HepG2 (cell line): ENCODE measurements around the gene ZNF343. TPM values are rescaled to one million over a fixed set of nuclear protein-coding genes. Genes with fewer than 3 reads are reported as not detected.
A peak's percentile ranks its signal among the peaks of the same experiment; 100 is the strongest.

Experiments
- ATF7-NPFF ChIP-seq: sonication (generic); formaldehyde crosslinking; IDR thresholded peaks from 2 replicates; pipeline ENCODE4 v1.8.1; 2023; ENCODE audit warnings: mild to moderate bottlenecking, low read depth, missing genetic modification reagents, moderate library complexity
- FOXO1 ChIP-seq: sonication (generic); formaldehyde crosslinking; IDR thresholded peaks from 2 replicates; pipeline ENCODE4 v1.4.0; 2020; ENCODE audit warnings: missing genetic modification reagents
- MIER2 ChIP-seq: IDR thresholded peaks from 2 replicates; pipeline ENCODE4 v1.6.1; 2016; ENCODE audit warnings: missing biosample characterization, missing genetic modification reagents
- MIXL1 ChIP-seq: IDR thresholded peaks from 2 replicates; pipeline ENCODE4 v1.6.1; 2016
- NCOR1 ChIP-seq: fragments of 200-600 bp; sonication (generic); IDR thresholded peaks from 2 replicates; pipeline ENCODE4 v1.7.0; 2017; ENCODE audit warnings: antibody characterized with exemption, low read length, borderline replicate concordance
- SOX5 ChIP-seq: IDR thresholded peaks from 2 replicates; pipeline ENCODE4 v1.6.1; 2016; ENCODE audit warnings: borderline replicate concordance
- SP2 ChIP-seq: sonication (generic); formaldehyde crosslinking; IDR thresholded peaks from 2 replicates; pipeline ENCODE4 v1.5.1; 2020; ENCODE audit warnings: mild to moderate bottlenecking, missing genetic modification reagents
- TFAP4 ChIP-seq: sonication (generic); IDR thresholded peaks from 2 replicates; pipeline ENCODE4 v1.6.1; 2016; ENCODE audit warnings: low read depth, borderline replicate concordance
- ZBTB2 ChIP-seq: sonication (generic); formaldehyde crosslinking; IDR thresholded peaks from 2 replicates; pipeline ENCODE4 v1.8.0; 2022; ENCODE audit warnings: low read depth, missing genetic modification reagents
- ZBTB7B ChIP-seq: sonication (generic); formaldehyde crosslinking; IDR thresholded peaks from 2 replicates; pipeline ENCODE4 v1.4.0; 2020; ENCODE audit warnings: missing genetic modification reagents
- ZNF484 ChIP-seq: sonication (generic); formaldehyde crosslinking; IDR thresholded peaks from 2 replicates; pipeline ENCODE4 v1.5.1; 2020; ENCODE audit warnings: mild to moderate bottlenecking, low read depth, missing genetic modification reagents, borderline replicate concordance
- ZNF556 ChIP-seq: sonication (generic); formaldehyde crosslinking; IDR thresholded peaks from 2 replicates; pipeline ENCODE4 v1.4.0; 2020; ENCODE audit warnings: mild to moderate bottlenecking, missing genetic modification reagents, borderline replicate concordance
- ZXDC ChIP-seq: sonication (generic); formaldehyde crosslinking; IDR thresholded peaks from 2 replicates; pipeline ENCODE4 v1.5.0; 2020; ENCODE audit warnings: mild to moderate bottlenecking, missing genetic modification reagents
- polyA plus RNA-seq, 8 experiments: library from polyadenylated mRNA; depleted of rRNA in 3 of 8; stranded (reverse) in 7 of 8; unstranded in 1 of 8; fragments of >200 nt; fragmentation: Illumina TruSeq in 4 of 8; extraction: Trizol in 4 of 8; gene quantifications; 2 replicates each; pipeline versions ENCODE4 v1.2.1 to v1.2.3, GENCODE V29; 2011 to 2016; ENCODE audit warnings: low read depth in 4 of 8, missing spikeins in 1 of 8, mixed read lengths in 1 of 8; ENCODE audit not compliant: insufficient read depth in 1 of 8
- total RNA-seq, 5 experiments: library from RNA; depleted of rRNA; stranded (reverse); fragments of >200 nt; fragmentation: Illumina TruSeq; extraction: Trizol; gene quantifications; 2 replicates each; pipeline ENCODE4 v1.2.3, GENCODE V29; 2016; ENCODE audit warnings: low read depth in 1 of 5
- TF ChIP-seq, protein P1 (sequence below): sonication (generic); formaldehyde crosslinking; IDR thresholded peaks from 2 replicates; pipeline ENCODE4 v1.4.0; 2020; ENCODE audit warnings: missing genetic modification reagents, borderline replicate concordance
- TF ChIP-seq, protein P2 (sequence below), 2 experiments: fragments of 450-650 bp in 1 of 2; sonication (generic) in 1 of 2; formaldehyde crosslinking; IDR thresholded peaks; 2 replicates each; pipeline versions ENCODE4 v1.5.0 to v1.8.0; 2020 to 2022; ENCODE audit warnings: mild to moderate bottlenecking in 1 of 2, missing genetic modification reagents in 1 of 2

ZNF343 gene
- total and polyA plus RNA-seq, 2 of the 13 experiments (the other 11 are each of a cell fraction or from before 2014, with no cell fraction given) = 16.4 to 22.1 TPM

DNA sequence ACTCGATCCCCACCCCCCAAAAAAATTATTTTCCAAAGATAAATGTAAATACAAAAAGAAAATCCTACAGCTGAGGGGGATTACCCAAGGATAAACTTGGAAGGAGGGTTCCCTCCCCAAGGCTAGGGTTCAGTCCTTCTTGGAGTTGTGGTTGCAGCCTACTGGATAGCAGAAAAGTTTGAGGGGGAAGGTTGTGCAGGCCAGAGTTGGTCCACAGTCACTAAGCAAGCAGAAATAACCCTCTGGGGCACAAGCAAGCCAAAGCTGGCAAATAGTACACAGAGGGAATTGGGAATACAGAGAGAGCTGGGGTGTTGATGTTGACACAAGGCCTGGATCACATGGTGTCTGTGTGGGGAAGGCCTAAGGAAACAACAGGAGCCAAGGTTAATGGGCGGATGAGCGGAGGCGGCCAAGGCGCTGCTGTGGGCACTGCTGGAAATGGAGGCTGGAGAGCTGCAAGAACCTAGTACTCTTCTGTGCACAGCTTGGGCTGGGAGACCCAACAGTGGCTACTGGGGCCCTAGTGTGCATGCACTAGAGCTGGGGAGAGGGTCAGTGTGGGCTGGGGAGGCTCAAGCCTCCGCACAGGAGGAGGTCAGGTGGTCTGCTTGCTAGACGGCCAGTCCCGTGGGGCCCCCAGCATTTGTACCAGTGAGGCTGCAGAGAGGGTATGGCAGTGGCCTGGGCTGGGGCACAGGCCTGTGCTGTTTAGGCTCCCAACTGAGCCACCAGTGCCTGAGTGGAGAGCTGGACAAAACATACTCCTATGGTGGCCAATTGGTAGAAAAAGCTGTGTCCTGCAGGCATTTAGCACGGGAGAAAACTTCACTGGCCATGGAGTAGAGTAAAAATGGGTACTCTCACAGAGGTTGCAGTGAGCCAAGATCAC lies 32.6 kb downstream of the ZNF343 start (continued):
- peak; percentile 77; the same call in 1 of the 2 replicates for TF ChIP-seq TFAP4
- peak; percentile 99 for TF ChIP-seq FOXO1 (CRISPR knock-in tag)
- TF ChIP-seq, protein P1, sequence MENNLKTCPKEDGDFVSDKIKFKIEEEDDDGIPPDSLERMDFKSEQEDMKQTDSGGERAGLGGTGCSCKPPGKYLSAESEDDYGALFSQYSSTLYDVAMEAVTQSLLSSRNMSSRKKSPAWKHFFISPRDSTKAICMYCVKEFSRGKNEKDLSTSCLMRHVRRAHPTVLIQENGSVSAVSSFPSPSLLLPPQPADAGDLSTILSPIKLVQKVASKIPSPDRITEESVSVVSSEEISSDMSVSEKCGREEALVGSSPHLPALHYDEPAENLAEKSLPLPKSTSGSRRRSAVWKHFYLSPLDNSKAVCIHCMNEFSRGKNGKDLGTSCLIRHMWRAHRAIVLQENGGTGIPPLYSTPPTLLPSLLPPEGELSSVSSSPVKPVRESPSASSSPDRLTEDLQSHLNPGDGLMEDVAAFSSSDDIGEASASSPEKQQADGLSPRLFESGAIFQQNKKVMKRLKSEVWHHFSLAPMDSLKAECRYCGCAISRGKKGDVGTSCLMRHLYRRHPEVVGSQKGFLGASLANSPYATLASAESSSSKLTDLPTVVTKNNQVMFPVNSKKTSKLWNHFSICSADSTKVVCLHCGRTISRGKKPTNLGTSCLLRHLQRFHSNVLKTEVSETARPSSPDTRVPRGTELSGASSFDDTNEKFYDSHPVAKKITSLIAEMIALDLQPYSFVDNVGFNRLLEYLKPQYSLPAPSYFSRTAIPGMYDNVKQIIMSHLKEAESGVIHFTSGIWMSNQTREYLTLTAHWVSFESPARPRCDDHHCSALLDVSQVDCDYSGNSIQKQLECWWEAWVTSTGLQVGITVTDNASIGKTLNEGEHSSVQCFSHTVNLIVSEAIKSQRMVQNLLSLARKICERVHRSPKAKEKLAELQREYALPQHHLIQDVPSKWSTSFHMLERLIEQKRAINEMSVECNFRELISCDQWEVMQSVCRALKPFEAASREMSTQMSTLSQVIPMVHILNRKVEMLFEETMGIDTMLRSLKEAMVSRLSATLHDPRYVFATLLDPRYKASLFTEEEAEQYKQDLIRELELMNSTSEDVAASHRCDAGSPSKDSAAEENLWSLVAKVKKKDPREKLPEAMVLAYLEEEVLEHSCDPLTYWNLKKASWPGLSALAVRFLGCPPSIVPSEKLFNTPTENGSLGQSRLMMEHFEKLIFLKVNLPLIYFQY = peak; percentile 26; the same call in 1 of the 2 replicates
- TF ChIP-seq ZNF556 (CRISPR knock-in tag) = peak; percentile 71; the same call in 1 of the 2 replicates
- no peak for TF ChIP-seq ZNF484
- no peak for TF ChIP-seq ZBTB2 (CRISPR knock-in tag)
- TF ChIP-seq MIXL1 (CRISPR knock-in tag) = peak; percentile 92
- peak; percentile 33; the same call in 1 of the 2 replicates for TF ChIP-seq MIER2
- no peak for TF ChIP-seq SP2
- TF ChIP-seq, protein P2, sequence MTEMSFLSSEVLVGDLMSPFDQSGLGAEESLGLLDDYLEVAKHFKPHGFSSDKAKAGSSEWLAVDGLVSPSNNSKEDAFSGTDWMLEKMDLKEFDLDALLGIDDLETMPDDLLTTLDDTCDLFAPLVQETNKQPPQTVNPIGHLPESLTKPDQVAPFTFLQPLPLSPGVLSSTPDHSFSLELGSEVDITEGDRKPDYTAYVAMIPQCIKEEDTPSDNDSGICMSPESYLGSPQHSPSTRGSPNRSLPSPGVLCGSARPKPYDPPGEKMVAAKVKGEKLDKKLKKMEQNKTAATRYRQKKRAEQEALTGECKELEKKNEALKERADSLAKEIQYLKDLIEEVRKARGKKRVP (CRISPR knock-in tag; IDR thresholded peaks at IDR 0.05) = peak in 1 of 2 experiments; percentile 62; a peak in 2 of 4 replicates
- TF ChIP-seq SOX5 (CRISPR knock-in tag) = peak; percentile 91
- no peak for TF ChIP-seq NCOR1
- no peak for TF ChIP-seq ATF7-NPFF (CRISPR knock-in tag)
- no peak for TF ChIP-seq ZXDC (CRISPR knock-in tag)
- TF ChIP-seq ZBTB7B (CRISPR knock-in tag) = peak; percentile 43; the same call in 1 of the 2 replicates
